Stimulated activated CD4-positive, alpha-beta T cell treated with anti-CD3 and anti-CD28 coated beads, Interleukin-1b, Interleukin-23, amount 100 ng/mL, for 48 hours (primary cell): Measurements from ENCODE around the gene TOR4A.
A peak's percentile ranks its signal among the peaks of the same experiment; 100 is the strongest.
"Not testable (repeated sequence)": the region's sequence is repeated elsewhere in the genome, so short reads cannot be mapped to it uniquely, and the experiment has no call there.

Experiments
- DNase-seq: peaks from one replicate; pipeline ENCODE4 v3.0.0-alpha.2; 2020

The TOR4A gene

DNA sequence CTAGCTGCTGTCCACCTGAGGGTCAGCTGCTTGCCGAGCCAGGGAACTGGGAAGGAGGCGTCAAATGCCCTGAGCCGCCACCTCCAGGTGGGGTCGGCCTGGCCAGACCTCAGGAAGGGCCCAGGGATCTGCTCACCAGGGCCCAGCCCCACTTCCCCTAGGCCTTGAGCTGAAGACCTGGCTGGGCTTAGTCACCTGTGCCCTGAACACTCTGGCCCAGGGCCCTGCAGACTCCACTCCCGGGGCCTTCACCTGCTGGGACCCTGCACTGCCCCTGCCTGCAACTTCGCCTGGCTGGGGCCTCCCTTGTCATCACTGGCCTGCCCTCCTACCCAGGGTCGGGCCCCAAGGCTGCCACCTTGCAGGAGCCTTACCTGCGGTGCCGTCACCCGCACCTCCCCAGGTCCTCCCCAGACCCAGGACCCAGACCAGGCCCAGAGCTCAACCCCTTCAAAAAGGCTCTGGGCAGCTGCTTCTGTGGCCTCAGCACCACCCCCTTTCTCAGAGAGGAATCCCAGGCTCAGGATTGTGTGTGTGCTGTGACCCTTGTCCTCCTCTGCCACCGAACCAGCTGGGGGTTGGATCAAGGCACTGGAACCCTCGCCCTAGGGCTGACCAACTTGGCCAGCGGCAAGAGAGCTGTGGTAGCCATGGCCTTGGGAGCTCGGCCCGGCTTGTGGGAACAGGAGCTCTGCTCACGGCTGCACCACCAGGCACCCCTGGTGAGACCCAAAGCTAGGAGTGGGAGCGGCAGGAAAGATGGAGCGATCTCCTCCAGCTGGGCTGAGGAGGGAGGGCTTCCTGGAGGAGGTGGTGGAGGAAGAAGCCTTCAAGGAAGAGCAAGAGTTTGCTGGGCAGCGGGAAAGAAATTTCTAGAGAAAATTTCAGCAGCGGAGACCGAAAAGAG, 23.6 kb upstream of the TOR4A start:
- DNase-seq = no peak

DNA sequence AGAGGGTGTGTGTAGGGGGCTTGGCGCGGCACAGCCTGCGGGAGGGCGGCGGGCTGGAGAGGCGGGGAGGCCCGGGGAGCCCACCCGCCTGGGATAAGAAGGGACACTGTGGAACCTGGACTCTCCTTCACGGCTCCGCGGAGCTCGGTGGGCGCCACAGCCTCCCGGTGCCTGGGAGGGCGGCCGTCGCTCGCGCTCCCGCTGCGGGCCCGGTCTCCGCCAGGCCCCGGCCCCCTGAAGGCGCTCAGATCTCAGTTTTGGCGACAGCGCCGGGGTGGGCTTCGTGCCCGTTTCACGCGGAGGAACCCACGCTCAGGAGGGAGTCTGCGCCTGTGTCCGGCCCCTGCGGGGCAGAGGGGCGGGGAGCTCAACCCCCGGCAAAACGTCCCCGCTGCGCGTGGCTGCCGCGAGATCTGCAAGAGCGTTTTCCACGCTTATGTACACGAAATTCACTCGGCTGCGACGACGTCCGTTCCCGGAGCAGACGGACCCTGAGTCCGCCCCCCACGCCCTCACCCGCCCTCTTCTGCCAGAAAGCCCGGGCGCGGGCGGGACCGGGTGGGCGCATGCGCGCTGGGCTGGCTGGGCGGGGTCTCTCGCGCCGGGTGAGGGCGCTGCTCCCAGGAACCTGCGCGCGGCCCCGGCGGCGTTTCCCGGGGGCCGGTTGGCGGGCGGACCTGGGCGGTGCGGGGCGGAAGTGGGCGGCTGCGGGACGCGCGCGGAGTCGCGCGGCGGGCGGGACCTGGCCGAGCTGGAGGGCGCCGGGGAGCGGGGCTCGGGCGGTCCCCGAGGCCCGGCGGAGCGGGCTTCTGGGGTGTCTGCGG, 22.7 kb upstream of the TOR4A start, which contains the start of gene NELFB:
TSS of gene NELFB (plus strand) at position 704 of the 824 bp plus-strand sequence.
- peak; percentile 92 for DNase-seq

DNA sequence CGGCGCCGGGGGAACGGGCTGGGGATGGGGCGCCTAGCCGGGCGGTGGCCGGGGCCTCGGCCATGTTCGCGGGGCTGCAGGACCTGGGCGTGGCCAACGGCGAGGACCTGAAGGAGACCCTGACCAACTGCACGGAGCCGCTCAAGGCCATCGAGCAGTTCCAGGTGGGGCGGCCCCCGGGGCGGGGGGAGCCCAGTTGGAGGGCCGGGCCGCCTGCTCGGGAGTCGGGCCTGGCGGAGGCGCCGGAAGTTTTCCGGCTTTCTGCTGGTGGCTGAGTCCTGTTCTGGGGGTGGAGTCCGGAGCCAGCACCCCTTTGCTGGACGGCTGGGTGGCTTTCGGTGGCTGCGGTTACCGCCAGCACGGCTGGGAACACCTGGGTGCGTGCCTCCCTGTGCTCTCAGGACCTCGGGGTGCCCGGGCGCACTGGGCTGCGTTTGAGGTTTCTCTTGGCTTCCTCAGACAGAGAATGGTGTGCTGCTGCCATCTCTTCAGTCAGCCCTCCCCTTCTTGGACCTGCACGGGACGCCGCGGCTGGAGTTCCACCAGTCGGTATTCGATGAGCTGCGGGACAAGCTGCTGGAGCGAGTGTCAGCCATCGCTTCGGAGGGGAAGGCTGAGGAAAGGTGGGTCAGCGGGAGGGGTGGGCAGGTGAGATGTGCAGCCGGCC, 21.9 kb upstream of the TOR4A start:
- DNase-seq = no peak

DNA sequence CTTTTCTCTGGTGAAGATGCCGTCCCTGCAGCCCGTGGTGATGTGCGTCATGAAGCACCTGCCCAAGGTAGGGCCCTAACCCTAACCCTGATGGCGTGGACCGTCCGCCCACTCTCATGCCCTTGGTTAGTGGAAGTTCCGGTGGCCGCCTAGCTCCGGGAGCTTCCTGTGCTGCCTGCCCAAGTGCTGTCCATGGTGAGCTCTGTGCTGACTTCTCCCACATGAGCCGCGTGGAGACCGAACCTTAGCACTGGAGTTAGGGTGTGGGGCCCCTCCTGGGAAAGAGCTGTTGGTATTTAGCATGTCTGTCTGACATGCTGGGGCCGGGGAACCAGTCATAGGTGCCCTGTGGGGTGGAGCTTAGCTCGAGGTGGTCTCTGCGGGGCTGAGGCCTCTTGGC, 21.2 kb upstream of the TOR4A start:
- no peak for DNase-seq

DNA sequence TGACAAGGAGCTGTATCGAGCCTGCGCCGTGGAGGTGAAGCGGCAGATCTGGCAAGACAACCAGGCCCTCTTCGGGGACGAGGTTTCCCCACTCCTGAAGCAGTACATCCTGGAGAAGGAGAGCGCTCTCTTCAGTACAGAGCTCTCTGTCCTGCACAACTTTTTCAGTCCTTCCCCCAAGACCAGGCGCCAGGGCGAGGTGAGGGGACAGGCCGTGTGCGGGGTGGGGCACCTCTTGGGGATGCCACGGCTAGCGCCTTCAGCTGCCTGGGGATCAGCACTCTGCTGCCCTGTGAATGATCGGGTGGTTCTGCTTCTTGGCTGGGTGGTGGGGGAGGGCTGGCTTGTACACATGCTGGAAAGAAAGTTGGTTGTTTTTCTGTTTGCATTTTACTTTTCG, 20.7 kb upstream of the TOR4A start:
- no peak for DNase-seq

DNA sequence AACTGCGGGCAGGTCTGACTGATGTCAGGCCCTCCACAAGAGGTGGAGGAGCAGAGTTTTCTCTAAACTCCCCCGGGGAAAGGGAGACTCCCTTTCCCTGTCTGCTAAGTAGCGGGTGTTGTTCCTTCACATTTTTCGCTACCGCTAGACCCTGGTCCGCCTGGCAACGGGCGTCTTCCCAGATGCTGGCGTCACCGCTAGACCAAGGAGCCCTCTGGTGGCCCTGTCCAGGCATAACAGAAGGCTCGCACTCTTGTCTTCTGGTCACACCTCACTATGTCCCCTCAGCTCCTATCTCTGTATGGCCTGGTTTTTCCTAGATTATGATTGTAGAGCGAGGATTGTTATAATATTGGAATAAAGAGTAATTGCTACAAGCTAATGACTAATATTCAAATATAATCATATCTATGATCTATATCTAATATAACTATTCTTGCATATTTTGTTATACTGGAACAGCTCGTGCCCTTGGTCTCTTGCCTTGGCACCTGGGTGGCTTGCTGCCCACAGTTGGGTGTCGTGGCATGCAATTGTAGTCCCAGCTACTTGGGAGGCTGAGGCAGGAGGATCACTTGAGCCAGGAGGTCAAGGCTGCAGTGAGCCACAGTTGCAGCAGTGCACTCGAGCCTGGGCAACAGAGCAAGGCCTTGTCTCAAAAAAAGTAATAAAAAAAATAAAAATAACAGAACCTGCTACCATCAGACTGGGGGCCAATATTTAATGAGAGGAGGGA, 15.2 kb upstream of the TOR4A start:
- DNase-seq = not testable (repeated sequence)

DNA sequence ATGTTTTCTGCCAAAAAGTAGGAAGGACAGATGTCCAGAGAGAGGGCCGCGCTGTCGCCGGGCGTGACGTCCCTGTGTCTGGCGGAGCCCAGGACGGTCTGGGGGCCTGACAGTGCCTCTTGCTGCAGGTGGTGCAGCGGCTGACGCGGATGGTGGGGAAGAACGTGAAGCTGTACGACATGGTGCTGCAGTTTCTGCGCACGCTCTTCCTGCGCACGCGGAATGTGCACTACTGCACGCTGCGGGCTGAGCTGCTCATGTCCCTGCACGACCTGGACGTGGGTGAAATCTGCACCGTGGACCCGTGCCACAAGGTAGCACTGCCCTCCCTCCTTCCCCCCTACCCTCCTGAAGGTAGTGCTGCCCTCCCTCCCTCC, 14.6 kb upstream of the TOR4A start:
- no peak for DNase-seq

DNA sequence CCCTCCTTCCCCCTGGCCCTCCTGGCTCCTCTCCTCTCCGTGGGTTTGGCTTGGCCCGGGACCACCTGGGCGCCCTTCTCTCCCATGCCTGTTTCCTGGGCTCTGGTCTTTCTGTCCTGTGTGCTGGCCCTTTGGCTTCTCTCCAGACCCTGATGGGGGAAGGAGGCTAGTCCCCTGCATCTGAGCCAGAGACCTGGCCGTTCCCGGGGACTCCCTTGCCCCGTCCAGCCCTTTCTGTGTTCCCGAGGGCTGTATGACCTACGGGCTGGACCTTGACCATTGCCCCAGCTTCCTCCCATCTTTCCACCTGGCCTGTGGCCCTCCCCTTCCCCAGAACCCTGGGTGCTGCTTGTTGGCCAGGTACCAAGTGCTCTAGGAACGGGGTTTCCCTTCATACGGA, 14.0 kb upstream of the TOR4A start:
- no peak for DNase-seq

DNA sequence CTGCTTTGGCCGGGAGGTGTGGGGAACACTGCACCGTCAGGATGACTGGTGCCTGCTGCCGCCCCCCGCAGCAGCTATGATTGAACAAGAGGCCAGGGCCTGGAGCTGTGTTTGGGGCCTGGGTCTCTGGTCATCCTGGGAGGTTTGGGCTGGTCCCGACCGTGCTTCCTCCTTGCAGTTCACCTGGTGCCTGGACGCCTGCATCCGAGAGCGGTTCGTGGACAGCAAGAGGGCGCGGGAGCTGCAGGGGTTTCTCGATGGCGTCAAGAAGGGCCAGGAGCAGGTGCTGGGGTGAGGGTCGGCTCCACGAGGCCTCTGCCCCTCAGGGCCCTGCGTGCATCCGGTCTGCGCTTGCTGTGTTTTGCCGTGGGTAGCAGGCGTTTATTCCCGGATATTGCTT, 13.5 kb upstream of the TOR4A start:
- DNase-seq = no peak

DNA sequence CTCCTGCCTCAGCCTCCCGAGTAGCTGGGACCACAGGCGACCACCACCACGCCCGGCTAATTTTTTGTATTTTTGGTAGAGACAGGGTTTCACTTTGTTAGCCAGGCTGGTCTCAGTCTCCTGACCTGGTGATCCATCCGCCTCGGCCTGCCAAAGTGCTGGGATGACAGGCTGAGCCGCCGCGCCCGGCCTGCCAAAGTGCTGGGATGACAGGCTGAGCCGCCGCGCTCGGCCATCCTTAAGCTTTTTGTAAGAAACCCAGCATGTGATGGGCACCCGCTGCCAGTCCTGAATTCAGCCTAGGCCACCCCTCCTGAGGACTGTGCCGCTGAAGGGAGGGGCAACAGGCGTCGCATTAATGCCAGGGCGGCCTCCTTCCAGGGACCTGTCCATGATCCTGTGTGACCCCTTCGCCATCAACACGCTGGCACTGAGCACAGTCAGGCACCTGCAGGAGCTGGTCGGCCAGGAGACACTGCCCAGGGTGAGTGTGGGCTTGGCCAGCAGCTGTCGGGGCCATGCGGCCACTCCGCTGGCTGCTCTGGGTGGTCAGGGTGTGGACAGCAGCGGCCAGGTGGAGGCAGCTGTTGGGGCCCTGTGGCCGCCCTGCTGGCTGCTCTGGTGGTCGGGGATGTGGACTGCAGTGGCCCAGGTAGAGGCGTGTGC, 11.9 kb upstream of the TOR4A start:
- DNase-seq = no peak

DNA sequence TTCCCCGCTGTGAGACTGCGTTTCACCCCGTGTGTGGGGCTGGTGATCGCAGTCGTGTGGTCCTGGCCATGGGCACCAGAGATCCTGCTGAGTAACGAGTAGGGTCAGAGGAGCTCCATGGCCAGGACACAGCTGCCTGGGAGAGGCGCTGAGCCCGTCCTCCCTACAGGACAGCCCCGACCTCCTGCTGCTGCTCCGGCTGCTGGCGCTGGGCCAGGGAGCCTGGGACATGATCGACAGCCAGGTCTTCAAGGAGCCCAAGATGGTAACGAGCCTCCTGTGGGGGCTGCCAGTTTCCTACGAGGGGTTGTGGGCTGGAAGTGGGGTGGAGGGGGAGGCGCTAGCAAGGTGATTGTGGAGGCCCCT, 11.4 kb upstream of the TOR4A start:
- DNase-seq = no peak

DNA sequence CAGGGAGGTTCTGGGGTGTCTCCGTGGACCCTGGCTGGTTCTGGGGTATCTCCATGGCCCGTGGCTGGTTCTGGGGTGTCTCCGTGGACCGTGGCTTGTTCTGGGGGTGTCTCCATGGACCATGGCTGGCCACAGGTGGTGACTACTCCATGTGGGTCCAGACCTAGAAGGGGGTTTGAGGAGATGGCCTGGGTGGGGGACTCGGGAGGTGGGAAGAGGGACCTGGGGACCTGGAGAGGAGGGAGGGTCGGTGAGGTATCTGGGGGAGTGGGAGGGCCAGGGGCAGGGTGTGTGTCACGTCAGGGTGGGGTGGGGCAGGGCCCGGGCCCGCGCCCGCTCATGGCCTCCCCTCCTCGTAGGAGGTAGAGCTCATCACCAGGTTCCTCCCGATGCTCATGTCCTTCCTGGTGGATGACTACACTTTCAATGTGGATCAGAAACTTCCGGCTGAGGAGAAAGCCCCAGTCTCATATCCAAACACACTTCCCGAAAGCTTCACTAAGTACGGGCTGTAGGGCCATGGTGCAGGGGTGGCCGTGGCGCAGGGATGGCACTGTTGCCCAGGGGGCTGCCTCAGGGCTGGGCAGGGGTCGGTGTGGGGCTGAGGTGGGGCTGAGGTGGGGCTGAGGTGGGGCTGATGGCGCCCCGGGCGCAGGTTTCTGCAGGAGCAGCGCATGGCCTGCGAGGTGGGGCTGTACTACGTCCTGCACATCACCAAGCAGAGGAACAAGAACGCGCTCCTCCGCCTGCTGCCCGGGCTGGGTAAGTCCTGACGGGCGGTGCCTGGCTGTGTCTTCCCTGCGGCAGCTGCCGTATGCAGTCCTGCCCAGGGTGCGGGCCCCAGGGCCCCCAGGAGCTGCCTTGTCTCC, 10.7 kb upstream of the TOR4A start:
- no peak for DNase-seq

DNA sequence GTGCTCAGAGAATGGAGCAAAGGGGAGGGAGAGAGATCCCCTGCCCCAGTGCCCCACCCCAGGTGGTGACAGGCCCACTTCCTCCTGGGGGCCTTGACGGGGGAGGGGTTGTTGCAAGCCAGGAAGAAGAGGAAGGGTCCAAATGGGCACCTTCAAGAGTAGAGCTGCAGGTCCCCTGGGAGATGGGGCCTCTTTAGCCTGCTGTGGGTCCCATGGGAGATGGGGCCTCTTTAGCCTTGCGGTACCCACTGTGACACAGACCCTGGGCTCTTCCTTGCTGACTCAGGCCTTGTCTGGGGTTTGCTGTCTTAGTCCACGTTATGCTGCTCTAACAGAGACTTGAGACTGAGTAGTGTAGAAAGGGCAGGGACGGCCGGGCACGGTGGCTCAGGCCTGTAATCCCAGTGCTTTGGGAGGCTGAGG, 9.6 kb upstream of the TOR4A start:
- DNase-seq = no peak

DNA sequence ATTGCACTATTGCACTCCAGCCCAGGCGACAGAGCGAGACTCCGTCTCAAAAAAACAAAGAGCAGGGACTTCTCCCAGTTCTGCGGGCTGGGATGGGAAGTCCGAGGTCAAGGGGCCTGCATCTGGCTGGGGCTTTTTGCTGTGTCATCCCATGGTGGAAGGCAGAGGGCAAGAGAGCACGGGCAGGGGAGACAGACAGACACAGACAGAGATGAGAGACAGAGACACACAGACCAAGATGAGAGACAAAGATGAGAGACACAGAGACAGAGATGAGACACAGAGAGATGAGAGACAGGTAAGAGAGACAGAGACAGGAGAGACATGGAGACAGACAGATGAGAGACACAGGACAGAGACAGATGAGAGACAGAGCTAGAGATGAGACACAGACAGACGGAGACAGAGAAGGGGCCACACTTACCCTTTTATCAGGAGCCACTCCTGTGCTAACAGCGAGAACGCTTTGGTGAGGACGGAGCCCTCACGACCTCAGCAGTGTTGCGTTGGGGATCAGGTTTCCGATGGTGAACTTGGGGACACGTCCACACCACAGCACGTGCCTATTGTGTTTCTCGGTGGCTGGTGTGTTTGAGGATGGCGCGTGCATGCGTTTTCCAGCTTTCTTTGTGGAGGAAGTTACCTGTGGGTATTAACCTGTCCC, 8.9 kb upstream of the TOR4A start:
- DNase-seq = no peak

DNA sequence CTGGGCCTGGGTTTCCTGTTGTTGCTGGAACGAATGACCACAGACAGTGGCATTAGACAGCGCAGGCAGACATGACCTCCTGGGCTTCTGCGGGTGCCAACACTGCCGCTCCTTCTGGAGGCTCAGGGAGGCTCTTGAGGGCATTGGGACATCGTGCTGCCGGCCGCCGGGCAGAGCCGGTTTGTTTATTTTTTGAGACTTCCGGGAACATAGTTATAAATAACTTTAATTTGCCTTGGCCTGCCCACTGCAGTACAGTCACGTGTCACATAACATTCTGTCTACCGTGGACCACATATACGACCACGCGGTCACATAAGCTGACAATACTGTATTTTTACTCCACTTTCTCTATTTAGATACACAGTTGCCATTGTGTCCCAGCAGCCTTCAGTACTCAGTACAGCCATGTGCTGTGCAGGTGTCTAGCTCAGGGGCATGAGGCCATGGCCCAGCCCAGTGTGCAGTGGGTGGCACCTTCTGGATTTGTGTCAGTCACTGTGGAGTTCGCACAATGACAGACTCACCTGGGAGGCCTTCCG, 8.2 kb upstream of the TOR4A start:
- DNase-seq = no peak

DNA sequence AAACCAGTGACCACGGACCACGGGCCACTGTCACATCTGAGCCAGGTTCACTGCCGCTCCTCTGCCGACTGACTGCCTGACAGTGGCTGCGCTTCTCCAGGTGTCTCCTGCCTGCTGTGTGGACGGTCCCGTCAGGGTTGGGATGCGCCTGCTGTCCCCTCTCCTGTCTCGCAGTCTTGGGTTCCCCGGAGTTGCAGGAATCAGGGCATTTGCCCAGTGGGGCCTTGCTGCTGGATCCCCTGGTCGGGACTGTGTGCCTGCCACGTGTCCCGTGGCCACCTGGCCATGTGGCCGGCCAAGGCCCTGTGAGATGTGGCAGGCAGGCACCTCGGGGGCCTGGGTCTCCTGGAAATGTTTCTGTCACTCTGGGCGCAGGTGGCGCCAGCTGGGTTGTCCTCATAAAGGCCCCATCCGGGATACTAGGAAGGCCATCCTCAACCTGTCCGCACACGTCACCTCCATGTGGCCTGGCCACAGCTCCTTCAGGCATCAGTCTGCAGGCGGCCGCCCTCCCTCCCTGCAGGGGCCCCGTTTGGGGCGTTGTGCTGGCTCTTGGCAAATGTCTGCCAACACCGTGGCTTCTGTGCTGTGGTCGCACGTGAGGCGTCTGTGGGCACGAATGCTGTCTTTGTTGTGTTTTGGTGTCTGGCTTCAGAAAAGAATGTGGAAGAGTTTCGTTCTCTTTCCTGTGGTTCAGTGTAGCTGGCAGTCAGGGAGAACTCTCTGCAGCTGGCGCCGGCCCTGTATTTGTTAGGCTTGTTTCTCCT, 6.4 kb upstream of the TOR4A start:
- DNase-seq = no peak

DNA sequence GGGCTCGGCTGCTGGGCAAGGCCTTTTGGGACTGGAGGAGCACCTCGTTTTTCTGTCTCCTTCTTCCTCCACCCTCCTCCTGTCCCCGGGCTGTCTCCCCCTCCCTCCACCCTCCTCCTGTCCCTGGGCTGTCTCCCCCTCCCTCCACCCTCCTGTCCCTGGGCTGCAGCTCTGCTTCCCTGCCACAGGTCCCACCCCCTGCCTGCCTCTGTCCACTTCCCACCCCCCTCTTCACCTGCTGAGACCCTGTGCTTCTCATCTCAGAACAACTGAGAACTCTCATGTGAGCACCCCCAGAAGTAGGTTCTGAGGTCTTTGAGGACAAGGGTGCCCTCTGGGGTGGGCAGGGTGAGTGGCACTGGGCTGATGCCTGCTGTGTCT, 5.8 kb upstream of the TOR4A start:
- DNase-seq = no peak

DNA sequence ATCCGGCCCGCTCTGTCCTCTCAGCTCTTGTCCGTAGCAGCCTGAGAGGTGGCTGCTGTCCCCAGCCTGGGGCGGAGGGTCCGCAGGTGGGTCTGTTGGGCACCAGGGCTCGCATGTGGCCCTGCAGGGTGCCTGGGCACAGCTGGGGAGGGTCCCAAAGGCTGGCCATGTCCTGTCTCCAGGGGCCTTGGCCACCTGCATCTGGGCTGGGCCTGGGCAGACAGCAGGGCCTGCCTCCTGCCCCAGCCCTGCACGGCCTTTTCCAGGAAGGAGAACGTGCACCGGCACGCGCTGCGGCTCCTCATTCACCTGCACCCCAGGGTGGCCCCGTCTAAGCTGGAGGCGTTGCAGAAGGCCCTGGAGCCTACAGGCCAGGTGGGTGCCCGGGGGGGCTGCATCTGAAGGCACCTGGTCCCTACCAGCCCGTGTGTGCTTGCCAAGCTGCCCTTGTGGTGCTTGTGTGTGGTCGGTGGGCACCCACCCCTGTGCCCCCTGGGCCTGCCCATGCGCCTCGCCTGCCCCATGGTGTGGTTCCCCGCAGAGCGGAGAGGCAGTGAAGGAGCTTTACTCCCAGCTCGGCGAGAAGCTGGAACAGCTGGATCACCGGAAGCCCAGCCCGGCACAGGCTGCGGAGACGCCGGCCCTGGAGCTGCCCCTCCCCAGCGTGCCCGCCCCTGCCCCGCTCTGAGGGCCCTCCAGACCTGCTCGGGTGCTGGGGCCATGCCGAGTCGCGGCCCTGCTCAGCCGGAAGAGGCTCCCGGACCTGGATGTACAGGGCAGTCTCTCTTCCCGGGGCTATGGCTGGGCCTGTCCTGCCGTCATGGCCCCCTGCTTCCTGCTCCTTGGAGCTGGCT, 5.1 kb upstream of the TOR4A start:
- DNase-seq = no peak

DNA sequence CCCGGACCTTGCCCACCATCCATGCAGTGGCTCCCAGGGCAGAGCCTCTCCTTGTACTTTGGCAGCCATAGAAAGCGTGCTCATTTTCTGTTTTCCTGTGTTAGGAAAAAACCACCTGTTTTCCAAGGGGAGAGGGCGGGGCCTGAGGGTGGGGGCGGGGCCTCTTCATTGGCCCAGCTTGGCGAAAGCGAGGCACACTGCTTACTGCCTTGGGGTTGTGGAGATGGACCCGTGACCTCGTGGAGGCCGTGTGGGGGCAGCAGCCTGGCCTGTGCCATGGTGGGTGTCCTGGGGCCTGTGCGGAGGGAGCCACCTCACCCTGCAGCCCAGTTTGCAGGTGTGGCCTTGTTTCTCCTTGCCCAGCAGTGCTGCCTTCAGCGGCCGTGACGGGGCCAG, 4.4 kb upstream of the TOR4A start:
- DNase-seq = no peak
